Measurements from ENCODE around the gene ARL5A. TPM values are rescaled to one million over a fixed set of nuclear protein-coding genes. Genes with fewer than 3 reads are reported as not detected.
A peak's percentile ranks its signal among the peaks of the same experiment; 100 is the strongest.

ARL5A gene
- total RNA-seq, 4 donors from 2014 or later: 44.2 to 63.5 (median 55.0) TPM

GRCh38 chr2:151841047-151841424 is 12.8 kb upstream of the ARL5A start:
- no peak for ATAC-seq (ENCODE audit: low FRiP score)
- no peak for DNase-seq (ENCODE audit: low spot score)
- no peak for TF ChIP-seq CTCF (IDR thresholded peaks at IDR 0.05)

GRCh38 chr2:151840216-151841046 is 12.2 kb upstream of the ARL5A start:
- TF ChIP-seq CTCF (IDR thresholded peaks at IDR 0.05): no peak
- no peak for DNase-seq (ENCODE audit: low spot score)
- no peak for ATAC-seq (ENCODE audit: low FRiP score)

- TF ChIP-seq CTCF (IDR thresholded peaks at IDR 0.05): no peak
- DNase-seq (ENCODE audit: low spot score): no peak
- ATAC-seq (ENCODE audit: low FRiP score): no peak
Observed at GRCh38 chr2:151837926-151838325, 9.7 kb upstream of the ARL5A start.

- ATAC-seq (ENCODE audit: low FRiP score) (no peak), DNase-seq (ENCODE audit: low spot score) (no peak)
- no peak for TF ChIP-seq CTCF (IDR thresholded peaks at IDR 0.05)
Observed at GRCh38 chr2:151833984-151834383, 5.8 kb upstream of the ARL5A start.

GRCh38 chr2:151830961-151831360 is 2.7 kb upstream of the ARL5A start:
- no peak for DNase-seq (ENCODE audit: low spot score)

GRCh38 chr2:151828890-151829324 is 686 bp upstream of the ARL5A start:
- no peak for DNase-seq (ENCODE audit: low spot score)
- ATAC-seq (ENCODE audit: low FRiP score): no peak
- TF ChIP-seq CTCF (IDR thresholded peaks at IDR 0.05): no peak

More at GRCh38 chr2:151830961-151831360, 2.7 kb upstream of the ARL5A start:
- no peak for TF ChIP-seq CTCF (IDR thresholded peaks at IDR 0.05)
- ATAC-seq (ENCODE audit: low FRiP score): no peak

- no peak for TF ChIP-seq CTCF (IDR thresholded peaks at IDR 0.05)
- DNase-seq (ENCODE audit: low spot score) (peak; percentile 25), ATAC-seq (ENCODE audit: low FRiP score) (peak; percentile 53)
Observed at GRCh38 chr2:151827564-151828142, 568 bp downstream of the ARL5A start.
